ENCODE data around the gene CISH. TPM values are rescaled to one million over a fixed set of nuclear protein-coding genes. Genes with fewer than 3 reads are reported as not detected.
A peak's percentile ranks its signal among the peaks of the same experiment; 100 is the strongest.

CISH gene
- total and polyA plus RNA-seq, 9 of the 15 experiments (the other 6 are each of a cell fraction or from before 2014, with no cell fraction given) = 1.7 to 47.7 (median 18.3) TPM

DNA sequence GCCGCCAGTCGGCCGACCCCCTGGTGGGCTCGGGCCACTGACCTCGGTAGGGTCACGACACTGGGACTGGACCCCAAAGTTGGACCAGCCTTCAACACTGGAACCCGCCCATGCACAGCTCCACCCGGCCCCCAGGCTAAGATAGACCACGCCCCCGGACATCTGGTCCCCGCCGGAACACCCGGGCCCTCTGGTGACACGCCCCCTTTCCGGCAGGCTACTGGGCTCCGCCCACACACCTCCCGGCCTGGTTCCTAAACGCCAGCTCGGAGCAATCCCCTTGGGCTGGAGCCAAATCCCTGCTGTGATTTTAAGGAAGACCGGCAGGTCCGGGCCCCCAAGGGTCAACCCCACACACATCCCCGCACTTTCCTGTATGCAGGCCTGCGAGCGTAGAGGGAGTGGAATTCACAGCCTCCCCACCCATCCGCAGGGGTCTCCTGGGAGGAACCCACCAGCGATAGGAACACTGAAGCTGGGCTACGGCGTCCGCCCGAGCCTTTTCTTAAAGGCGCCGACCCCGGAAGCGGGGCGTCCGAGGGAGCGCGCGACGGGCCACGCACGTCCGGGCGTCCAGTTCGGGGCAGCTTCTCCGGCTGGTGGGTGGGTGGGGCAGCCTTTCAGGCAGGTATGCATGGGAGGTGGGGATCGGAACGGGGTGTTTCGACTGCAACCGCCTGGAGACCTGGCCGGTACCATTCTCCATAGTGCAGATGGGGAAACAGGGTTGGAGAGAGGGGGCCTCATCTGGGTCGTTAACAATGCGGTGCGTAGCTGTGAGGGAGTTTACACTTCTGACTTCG is 42.4 kb downstream of the CISH start, which contains the start of gene HEMK1 (continued):
- TF ChIP-seq, protein P1, sequence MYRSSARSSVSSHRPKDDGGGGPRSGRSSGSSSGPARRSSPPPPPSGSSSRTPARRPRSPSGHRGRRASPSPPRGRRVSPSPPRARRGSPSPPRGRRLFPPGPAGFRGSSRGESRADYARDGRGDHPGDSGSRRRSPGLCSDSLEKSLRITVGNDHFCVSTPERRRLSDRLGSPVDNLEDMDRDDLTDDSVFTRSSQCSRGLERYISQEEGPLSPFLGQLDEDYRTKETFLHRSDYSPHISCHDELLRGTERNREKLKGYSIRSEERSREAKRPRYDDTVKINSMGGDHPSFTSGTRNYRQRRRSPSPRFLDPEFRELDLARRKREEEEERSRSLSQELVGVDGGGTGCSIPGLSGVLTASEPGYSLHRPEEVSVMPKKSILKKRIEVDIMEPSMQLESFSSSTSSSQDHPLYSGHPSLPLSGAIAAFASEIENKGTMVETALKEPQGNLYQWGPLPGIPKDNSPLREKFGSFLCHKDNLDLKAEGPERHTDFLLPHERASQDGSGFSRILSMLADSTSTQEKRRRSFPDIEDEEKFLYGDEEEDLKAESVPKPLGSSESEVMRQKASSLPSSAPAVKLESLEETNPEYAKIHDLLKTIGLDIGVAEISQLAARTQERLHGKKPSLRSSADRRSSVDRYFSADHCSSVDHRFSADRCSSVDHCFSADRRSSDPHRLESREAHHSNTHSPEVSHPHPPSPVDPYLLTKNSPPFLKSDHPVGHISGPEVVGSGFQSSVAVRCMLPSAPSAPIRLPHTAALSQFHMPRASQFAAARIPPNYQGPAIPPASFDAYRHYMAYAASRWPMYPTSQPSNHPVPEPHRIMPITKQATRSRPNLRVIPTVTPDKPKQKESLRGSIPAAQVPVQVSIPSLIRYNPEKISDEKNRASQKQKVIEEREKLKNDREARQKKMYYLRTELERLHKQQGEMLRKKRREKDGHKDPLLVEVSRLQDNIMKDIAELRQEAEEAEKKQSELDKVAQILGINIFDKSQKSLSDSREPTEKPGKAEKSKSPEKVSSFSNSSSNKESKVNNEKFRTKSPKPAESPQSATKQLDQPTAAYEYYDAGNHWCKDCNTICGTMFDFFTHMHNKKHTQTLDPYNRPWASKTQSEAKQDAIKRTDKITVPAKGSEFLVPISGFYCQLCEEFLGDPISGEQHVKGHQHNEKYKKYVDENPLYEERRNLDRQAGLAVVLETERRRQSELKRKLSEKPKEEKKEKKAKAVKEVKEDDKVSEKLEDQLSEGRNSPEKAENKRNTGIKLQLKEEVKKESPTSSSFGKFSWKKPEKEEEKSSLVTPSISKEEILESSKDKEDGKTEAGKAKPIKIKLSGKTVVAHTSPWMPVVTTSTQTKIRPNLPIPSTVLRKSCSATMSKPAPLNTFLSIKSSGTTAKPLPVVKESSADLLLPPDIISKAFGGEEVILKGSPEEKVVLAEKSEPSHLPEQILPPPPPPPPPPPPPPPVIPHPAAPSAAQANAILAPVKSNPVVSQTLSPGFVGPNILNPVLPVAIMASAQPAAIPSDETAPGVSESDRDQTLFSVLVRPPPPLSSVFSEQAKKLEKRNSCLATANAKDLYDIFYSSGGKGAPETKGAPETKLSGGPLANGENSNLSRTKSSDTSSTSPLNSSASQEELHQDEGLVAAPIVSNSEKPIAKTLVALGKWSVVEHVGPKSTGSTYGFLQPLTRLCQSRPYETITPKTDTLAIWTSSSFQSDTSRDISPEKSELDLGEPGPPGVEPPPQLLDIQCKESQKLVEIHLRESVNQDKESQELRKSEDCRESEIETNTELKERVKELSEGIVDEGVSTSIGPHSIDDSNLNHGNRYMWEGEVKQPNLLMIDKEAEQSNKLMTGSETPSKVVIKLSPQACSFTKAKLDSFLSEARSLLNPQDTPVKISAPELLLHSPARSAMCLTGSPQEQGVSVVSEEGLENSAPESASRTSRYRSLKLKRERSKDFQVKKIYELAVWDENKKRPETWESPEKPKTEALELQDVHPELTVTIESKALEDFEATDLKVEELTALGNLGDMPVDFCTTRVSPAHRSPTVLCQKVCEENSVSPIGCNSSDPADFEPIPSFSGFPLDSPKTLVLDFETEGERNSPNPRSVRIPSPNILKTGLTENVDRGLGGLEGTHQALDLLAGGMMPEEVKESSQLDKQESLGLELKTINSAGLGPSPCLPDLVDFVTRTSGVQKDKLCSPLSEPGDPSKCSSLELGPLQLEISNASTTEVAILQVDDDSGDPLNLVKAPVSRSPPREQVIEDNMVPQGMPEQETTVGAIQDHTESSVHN (IDR thresholded peaks at IDR 0.05; ENCODE audit: borderline replicate concordance in 1 of 2, low read depth in 1 of 2) = no peak
- TF ChIP-seq ZNF174 (CRISPR knock-in tag; IDR thresholded peaks at IDR 0.05) (no peak), SRF (CRISPR knock-in tag; IDR thresholded peaks at IDR 0.05) (no peak; a peak in 1 of 4 replicates), ZKSCAN3 (CRISPR knock-in tag; IDR thresholded peaks at IDR 0.05) (no peak), ZSCAN32 (CRISPR knock-in tag; IDR thresholded peaks at IDR 0.05) (no peak), ZNF785 (CRISPR knock-in tag; IDR thresholded peaks at IDR 0.05) (no peak), MAFK (IDR thresholded peaks at IDR 0.05; ENCODE audit: low read length) (no peak), RBM39 (optimal IDR thresholded peaks at IDR 0.05; ENCODE audit: low read depth, low read length) (no peak), ZNF561 (CRISPR knock-in tag; conservative IDR thresholded peaks at IDR 0.05) (no peak), NCOA2 (IDR thresholded peaks at IDR 0.05; ENCODE audit: partially characterized antibody in 2 of 2) (no peak), ESRRA (IDR thresholded peaks at IDR 0.05; ENCODE audit: borderline replicate concordance, low read depth) (peak; percentile 58), KAT2B (IDR thresholded peaks at IDR 0.05; ENCODE audit: low read depth, low read length) (no peak), ZNF354B (CRISPR knock-in tag; IDR thresholded peaks at IDR 0.05) (no peak), ZNF3 (CRISPR knock-in tag; IDR thresholded peaks at IDR 0.05) (no peak)
- TF ChIP-seq, protein P2, sequence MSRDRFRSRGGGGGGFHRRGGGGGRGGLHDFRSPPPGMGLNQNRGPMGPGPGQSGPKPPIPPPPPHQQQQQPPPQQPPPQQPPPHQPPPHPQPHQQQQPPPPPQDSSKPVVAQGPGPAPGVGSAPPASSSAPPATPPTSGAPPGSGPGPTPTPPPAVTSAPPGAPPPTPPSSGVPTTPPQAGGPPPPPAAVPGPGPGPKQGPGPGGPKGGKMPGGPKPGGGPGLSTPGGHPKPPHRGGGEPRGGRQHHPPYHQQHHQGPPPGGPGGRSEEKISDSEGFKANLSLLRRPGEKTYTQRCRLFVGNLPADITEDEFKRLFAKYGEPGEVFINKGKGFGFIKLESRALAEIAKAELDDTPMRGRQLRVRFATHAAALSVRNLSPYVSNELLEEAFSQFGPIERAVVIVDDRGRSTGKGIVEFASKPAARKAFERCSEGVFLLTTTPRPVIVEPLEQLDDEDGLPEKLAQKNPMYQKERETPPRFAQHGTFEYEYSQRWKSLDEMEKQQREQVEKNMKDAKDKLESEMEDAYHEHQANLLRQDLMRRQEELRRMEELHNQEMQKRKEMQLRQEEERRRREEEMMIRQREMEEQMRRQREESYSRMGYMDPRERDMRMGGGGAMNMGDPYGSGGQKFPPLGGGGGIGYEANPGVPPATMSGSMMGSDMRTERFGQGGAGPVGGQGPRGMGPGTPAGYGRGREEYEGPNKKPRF (IDR thresholded peaks at IDR 0.05; ENCODE audit: low read depth, low read length) = no peak
- TF ChIP-seq, protein P3, sequence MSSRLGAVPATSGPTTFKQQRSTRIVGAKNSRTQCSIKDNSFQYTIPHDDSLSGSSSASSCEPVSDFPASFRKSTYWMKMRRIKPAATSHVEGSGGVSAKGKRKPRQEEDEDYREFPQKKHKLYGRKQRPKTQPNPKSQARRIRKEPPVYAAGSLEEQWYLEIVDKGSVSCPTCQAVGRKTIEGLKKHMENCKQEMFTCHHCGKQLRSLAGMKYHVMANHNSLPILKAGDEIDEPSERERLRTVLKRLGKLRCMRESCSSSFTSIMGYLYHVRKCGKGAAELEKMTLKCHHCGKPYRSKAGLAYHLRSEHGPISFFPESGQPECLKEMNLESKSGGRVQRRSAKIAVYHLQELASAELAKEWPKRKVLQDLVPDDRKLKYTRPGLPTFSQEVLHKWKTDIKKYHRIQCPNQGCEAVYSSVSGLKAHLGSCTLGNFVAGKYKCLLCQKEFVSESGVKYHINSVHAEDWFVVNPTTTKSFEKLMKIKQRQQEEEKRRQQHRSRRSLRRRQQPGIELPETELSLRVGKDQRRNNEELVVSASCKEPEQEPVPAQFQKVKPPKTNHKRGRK (tag; IDR thresholded peaks at IDR 0.05) = no peak

All from K562 (cell line).